HL-60/S4 treated with phorbol 12-myristate 13-acetate at 8.2 ng/mL for 4 days and 3 days (cell line): ENCODE measurements around the gene CDC37L1.

Experiments used
- in situ Hi-C: fragments of 300-500 bp; cut with MboI; formaldehyde crosslinking; loops from 2 replicates; pipeline ENCODE4 v1.15.0; 2022; ENCODE audit warnings: low sequenced_read_pairs

The CDC37L1 gene

GRCh38 chr9:4668604-4669003 is 10.8 kb upstream of the CDC37L1 start:
- in situ Hi-C loops = no loop called here

DNA sequence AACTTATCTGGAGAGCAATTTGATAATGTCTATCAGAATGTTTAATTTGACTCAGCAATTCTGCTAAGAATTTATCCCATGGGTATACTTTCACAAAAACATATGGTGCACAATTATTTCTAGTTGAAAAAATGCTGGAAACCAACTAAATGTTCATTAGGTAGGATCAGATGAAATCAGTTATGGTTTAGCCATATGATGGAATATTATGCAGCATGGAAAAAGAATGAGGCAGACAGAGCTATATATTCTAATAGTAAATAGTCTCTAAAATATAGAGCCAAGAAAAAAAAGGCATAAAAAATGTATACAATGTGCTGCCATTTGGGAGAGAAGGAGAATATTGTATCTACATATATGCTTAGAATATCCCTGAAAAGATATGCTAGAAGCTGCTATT is 9.5 kb upstream of the CDC37L1 start:
- in situ Hi-C loops = no loop called here

- in situ Hi-C loops = no loop called here
These were observed 8.8 kb upstream of the CDC37L1 start for GRCh38 chr9:4670591-4670990.

DNA sequence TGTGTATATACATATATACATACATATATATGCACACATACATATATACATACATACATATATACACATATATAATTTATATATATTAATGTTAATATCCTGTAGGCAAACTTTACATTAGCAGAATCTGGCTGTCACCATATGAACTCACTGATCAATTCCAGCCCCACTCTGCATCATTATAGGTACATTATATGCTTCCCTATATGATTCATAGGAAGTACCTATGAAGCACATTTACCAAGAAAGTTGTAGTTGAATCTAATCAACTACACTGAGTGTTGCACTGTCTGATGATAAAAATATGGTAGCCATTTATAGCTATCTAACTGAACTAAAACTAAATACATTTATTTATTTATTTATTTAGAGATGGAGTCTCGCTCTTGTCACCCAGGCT is 7.6 kb upstream of the CDC37L1 start:
- in situ Hi-C loops = no loop called here

- in situ Hi-C loops = no loop called here
These were observed 4.6 kb upstream of the CDC37L1 start for GRCh38 chr9:4674783-4675182.

DNA sequence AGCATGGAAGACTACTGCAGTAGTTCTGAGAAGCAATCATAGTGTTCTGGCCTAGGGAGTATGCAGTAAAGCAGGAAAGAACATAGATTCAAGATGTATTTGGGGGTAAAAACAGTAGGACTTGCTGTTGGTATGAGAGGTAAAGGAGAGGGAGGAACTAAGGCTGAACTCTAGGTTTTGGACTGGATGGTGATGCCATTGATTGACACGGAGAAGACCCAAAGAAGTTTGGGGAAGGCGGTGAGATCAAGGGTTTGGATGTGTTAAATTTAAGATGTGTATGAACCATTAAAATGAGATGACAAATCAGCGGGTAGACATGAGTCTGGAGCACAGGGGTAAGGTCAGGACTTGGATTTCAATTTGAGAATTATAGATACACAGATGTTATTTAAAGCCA is 2.0 kb upstream of the CDC37L1 start:
- in situ Hi-C loops = no loop called here

GRCh38 chr9:4678679-4679267 is 596 bp upstream of the CDC37L1 start:
- in situ Hi-C loops = no loop called here

GRCh38 chr9:4680173-4680525 is 780 bp downstream of the CDC37L1 start:
- in situ Hi-C loops = no loop called here

- in situ Hi-C loops = no loop called here
These were observed 1.4 kb downstream of the CDC37L1 start for GRCh38 chr9:4680750-4681149.

GRCh38 chr9:4684820-4685219 is 5.5 kb downstream of the CDC37L1 start:
- in situ Hi-C loops = no loop called here

- in situ Hi-C loops = no loop called here
These were observed 6.7 kb downstream of the CDC37L1 start for GRCh38 chr9:4686112-4686511.

GRCh38 chr9:4686584-4686983 is 7.2 kb downstream of the CDC37L1 start:
- in situ Hi-C loops = no loop called here

- in situ Hi-C loops = no loop called here
These were observed 9.7 kb downstream of the CDC37L1 start for GRCh38 chr9:4689021-4689420.

- in situ Hi-C loops = no loop called here
These were observed 10.3 kb downstream of the CDC37L1 start for GRCh38 chr9:4689687-4690104.

DNA sequence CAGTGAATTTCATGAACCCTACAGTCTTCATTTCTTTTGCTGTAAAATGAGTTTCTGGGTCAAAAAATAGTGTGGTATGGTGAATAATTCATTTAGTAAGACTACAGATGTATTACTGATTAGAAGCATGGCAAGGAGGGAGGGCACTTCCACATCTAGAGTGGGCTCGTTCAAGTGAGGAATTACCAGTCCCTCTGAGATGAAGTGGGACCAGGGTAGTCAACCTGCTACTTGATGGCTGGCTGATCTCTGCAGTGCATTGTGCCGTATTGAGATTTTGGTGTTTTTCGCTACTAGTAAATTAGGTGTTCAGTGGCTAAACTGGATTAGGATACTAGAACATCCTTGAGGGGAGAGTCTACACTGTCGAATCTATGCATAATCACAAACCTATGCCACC is 10.8 kb downstream of the CDC37L1 start:
- in situ Hi-C loops = no loop called here

GRCh38 chr9:4691795-4692194 is 12.4 kb downstream of the CDC37L1 start:
- in situ Hi-C loops = no loop called here

DNA sequence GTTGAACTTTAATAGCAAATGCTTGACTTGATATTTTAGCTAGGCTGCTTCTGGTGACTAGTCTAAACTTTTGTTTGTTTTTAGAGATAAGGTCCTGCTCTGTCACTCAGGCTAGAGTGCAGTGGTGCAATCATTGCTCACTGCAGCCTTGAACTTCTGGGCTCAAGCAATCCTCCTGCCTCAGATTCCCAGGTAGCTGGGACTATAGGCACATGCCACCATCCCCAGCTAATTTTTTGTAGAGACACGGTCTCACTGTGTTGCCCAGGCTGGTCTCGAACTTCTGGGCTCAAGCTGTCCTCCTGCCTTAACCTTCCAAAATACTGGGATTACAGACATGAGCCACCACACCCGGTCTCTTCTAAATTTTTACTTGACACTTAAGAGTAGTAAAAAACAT is 20.7 kb downstream of the CDC37L1 start:
- in situ Hi-C loops = no loop called here

- in situ Hi-C loops = no loop called here
These were observed 21.6 kb downstream of the CDC37L1 start for GRCh38 chr9:4700932-4701331.

DNA sequence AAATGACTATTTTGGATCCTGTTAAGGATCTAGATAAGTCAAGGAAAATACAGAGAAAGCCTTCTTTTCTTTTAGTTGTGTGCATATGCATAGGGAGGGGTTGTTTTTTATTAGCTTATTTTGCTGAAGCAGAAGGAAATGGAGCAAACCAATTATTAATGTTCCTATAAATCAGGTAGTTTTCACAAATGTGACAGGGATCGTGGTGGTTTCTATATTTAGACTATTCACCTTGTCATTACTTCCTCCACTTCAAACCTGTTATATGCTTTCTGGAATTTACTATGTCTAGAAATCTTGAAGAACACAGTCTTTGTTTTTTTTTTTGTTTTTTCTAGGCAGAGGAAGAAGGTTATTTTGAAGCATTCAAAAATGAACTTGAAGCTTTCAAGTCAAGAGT is 22.2 kb downstream of the CDC37L1 start:
- in situ Hi-C loops = no loop called here

DNA sequence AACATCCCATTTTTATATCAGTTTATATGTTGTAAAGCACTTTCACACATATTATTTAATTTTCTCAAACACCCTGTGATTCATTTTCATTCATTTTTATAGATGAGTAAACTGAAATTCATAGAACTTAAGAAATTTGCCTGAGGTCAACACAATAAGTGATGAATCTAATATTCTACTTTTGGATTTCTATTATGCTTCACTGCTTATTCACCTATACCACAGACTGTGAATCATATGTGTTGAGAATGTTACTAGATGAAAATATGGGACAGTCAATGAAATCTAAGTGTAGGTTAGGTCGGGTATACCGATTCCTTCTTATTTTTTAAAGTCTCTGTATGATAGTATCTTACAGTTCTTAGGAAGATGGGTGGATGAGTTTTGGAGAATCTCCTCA is 24.8 kb downstream of the CDC37L1 start:
- in situ Hi-C loops = no loop called here

DNA sequence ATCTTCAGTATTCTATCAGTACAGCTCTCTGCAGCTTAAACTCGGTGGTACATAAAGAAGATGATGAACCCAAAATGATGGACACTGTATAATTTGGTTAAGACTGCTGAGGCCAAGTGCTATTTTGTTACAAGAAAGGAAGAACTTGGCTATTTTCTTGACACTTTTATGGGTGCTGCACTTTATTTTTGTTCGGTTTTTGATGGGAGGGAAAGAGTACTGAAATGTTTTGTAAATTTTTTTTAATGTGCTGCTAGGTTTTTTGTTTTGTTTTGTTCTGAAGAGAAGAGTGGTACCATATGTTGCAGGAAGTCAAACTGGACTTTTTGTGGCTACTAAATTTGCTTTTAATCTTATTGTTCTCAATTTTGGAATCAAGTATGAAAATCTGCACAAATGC is 26.7 kb downstream of the CDC37L1 start:
- in situ Hi-C loops = no loop called here

DNA sequence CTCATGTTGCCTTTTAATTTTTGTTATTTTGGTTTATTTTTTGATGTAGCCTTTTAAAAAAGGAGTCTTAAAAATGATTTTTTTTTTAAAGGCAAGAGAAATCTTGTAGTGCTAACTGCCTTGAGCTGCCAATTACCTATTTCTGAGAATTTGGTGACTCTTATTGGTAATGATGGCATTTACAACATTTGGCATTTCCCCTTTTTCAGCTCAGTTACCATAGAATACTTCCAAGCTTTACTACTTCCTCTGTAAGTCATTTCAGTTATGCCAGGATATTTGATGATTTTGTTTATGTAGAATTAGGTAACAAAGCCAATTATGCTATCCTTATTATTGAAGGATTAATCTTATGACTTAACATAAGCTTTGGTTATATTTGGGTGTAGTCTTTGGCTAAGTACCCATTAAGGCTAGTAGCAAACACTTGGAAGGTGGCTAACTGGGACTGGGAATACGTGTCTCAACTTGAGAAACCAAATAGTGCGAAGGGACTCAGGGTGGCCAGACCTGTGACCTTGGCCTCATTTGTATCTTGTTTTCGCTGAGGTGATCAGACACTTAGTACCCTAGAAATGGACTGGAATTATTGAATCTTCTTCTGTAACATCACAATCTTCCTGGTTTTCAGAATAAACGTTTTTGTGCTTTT is 27.7 kb downstream of the CDC37L1 start:
- in situ Hi-C loops = no loop called here

DNA sequence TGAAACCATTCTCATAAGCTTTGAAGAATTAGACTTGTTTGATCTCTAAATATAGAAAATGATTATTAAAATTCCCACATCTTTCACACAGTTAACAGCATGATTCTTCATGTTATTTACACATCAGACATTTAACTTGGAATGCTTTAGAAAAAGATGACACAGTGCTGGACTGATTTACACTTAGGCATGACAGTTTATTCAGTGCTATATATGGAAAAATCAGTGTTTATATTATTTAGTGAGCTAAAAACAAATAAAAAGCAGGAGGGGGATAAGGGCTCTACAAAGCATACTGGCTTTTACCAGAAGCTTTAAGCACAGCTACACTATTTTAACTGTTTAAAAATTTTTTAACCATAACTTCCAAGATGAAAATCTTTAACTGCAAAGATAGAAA is 30.0 kb downstream of the CDC37L1 start:
- in situ Hi-C loops = no loop called here
